Measurements from ENCODE around the gene COL25A1.

Gene COL25A1

DNA sequence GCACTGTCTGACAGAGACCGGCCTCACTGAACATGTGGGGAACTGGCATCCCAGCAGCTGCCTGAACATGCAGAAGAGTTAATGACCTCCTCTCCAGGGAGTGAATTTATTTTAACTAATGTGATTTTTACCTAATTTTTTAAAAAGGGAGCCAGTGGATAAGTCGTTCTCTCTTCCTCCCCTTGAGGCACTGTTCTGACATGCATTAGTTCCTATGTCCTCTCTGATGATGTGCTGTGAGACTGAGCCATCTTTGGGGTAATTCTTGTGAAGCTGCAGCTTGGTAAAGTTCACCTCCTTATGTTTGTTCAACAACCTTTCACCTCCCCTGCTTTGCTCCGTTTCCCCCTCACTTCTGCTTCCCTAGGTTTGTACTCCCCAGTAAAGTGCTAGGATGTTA is 139.7 kb downstream of the COL25A1 start:
- H3K27me3 ChIP-seq (ENCODE audit: control insufficient read depth, insufficient read depth, low read length) = no peaks in the 10 kb centered on the region
- no peaks in the 10 kb centered on the region for H3K9me3 ChIP-seq (ENCODE audit: control insufficient read depth, insufficient read depth, low read length)
- H3K4me3 ChIP-seq (ENCODE audit: low read depth, low read length) = no peak overlapping the region
- H3K4me1 ChIP-seq (ENCODE audit: control insufficient read depth, insufficient read depth, low read length) = peaks cover 3% of the 10 kb centered on the region
- no peak overlapping the region for H3K9ac ChIP-seq (ENCODE audit: low read depth, low read length)
- no peaks in the 10 kb centered on the region for H3K36me3 ChIP-seq (ENCODE audit: control insufficient read depth, insufficient read depth, low read length)

DNA sequence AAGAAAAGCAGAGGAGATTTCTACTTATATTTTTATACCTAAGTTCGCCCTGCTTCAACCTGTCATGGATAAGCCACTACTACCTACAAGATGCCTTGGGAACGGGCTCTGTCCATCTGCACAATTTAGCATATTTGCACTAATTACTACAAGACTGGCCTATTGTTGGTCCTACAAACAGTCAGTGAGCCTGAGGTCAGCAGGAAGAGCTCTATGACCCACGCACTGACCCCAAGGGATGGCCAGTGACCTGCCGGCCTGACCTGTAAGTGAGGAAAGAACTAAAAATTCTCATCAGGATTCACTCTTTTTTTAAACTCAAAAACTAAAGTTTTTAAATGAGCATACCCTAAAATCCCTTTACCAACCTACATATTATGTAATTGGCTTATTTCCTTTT is 142.0 kb downstream of the COL25A1 start:
- Histone ChIP-seq H3K9ac (ENCODE audit: low read depth, low read length) (no peak overlapping the region), H3K27me3 (ENCODE audit: control insufficient read depth, insufficient read depth, low read length) (no peaks in the 10 kb centered on the region), H3K4me3 (ENCODE audit: low read depth, low read length) (no peak overlapping the region), H3K4me1 (ENCODE audit: control insufficient read depth, insufficient read depth, low read length) (peaks cover 3% of the 10 kb centered on the region), H3K9me3 (ENCODE audit: control insufficient read depth, insufficient read depth, low read length) (no peaks in the 10 kb centered on the region), H3K36me3 (ENCODE audit: control insufficient read depth, insufficient read depth, low read length) (no peaks in the 10 kb centered on the region)

DNA sequence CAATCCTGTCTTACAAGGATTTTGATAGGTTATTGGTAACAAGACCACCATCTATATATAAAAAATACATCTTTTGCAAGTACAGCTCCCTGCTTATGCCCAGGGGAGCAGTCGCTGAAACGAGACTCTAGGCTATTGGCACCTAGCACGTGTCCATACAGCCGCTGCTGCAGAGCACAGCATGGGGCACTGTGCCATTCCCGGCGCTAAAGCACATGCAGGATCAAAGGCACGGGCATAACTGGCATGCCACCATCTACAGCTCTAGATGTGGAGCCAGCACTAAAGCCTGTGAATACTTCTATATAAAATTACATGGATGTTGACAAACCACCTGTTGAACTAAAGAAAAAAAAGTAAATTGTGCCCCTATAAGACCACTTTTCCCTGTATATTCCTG is 144.8 kb downstream of the COL25A1 start:
- H3K4me1 ChIP-seq (ENCODE audit: control insufficient read depth, insufficient read depth, low read length) = no peaks in the 10 kb centered on the region
- no peaks in the 10 kb centered on the region for H3K9me3 ChIP-seq (ENCODE audit: control insufficient read depth, insufficient read depth, low read length)
- no peaks in the 10 kb centered on the region for H3K36me3 ChIP-seq (ENCODE audit: control insufficient read depth, insufficient read depth, low read length)
- H3K4me3 ChIP-seq (ENCODE audit: low read depth, low read length) = no peak overlapping the region
- H3K27me3 ChIP-seq (ENCODE audit: control insufficient read depth, insufficient read depth, low read length) = no peaks in the 10 kb centered on the region
- H3K9ac ChIP-seq (ENCODE audit: low read depth, low read length) = no peak overlapping the region

DNA sequence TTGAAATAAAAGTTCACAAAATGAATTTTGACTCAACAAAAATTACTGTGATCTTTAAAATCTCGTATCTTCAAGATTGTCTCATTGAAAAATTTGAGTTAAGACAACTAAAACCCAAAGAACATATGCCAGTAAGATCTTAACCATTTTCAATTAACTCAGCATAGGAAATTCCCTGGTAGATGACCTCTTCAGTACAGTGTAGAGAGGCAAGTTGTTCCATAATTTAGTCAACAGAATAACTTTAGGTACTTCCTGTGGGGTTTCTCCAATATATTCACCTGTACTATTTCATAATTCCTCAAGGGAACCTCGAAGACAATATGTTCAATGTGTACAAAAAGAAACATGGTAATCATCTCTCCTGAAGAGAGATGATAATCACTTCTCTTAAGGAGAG is 145.3 kb downstream of the COL25A1 start:
- H3K36me3 ChIP-seq (ENCODE audit: control insufficient read depth, insufficient read depth, low read length) = no peaks in the 10 kb centered on the region
- no peaks in the 10 kb centered on the region for H3K4me1 ChIP-seq (ENCODE audit: control insufficient read depth, insufficient read depth, low read length)
- no peaks in the 10 kb centered on the region for H3K9me3 ChIP-seq (ENCODE audit: control insufficient read depth, insufficient read depth, low read length)
- no peaks in the 10 kb centered on the region for H3K27me3 ChIP-seq (ENCODE audit: control insufficient read depth, insufficient read depth, low read length)
- H3K9ac ChIP-seq (ENCODE audit: low read depth, low read length) = no peak overlapping the region
- H3K4me3 ChIP-seq (ENCODE audit: low read depth, low read length) = no peak overlapping the region

DNA sequence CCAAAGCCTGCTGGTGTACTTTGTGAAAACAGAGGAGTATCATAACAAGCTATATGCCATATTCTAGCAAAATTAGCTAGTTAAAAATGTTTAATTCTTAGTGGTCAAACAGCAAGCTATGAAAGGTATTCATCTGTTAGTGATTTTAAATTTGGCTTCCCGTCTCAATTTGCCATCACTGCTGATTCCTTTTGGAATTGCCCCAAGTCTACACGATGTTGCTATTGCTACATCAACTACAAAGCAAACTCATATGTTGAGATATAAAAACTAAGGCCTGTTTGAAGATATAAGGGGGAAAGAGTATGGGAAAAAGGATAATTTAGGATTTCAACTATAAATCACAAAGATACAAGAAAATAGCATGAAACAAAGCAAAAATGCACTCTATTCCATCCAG is 146.1 kb downstream of the COL25A1 start:
- Histone ChIP-seq H3K36me3 (ENCODE audit: control insufficient read depth, insufficient read depth, low read length) (no peaks in the 10 kb centered on the region), H3K4me3 (ENCODE audit: low read depth, low read length) (no peak overlapping the region), H3K27me3 (ENCODE audit: control insufficient read depth, insufficient read depth, low read length) (no peaks in the 10 kb centered on the region)

DNA sequence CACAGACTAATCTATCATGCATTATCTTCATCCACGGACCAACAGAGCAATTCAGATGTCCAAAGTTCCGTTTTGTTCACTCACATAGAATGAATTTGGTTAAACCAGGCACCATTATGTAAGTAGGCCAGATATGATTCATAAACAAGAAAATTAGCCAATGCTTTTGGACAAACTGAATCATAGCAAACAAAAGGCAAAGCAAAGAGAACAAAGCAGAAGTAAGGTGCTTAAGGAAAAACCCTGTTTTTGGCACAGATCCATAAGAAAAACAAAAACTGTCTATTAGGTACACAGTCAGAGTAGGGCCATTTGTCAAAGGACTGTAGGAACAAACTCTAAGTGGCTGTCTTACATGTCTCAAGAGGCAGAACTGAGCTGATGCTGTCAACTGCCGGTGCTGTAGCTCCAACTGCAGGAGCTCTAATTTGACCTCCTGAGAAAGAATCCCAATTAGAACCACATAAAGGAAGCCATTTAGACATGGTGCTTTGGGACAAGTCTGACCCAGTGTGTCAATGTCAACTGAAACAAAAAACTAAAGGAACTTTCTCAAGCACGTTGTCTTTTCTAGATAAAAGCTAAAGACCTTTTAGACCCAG is 146.7 kb downstream of the COL25A1 start:
- H3K27me3 ChIP-seq (ENCODE audit: control insufficient read depth, insufficient read depth, low read length) = no peaks in the 10 kb centered on the region
- H3K9me3 ChIP-seq (ENCODE audit: control insufficient read depth, insufficient read depth, low read length) = no peaks in the 10 kb centered on the region
- no peaks in the 10 kb centered on the region for H3K4me1 ChIP-seq (ENCODE audit: control insufficient read depth, insufficient read depth, low read length)
- H3K4me3 ChIP-seq (ENCODE audit: low read depth, low read length) = no peak overlapping the region
- no peak overlapping the region for H3K9ac ChIP-seq (ENCODE audit: low read depth, low read length)
- no peaks in the 10 kb centered on the region for H3K36me3 ChIP-seq (ENCODE audit: control insufficient read depth, insufficient read depth, low read length)

More for the DNA sequence above, 146.1 kb downstream of the COL25A1 start:
- Histone ChIP-seq H3K9ac (ENCODE audit: low read depth, low read length) (no peak overlapping the region), H3K4me1 (ENCODE audit: control insufficient read depth, insufficient read depth, low read length) (no peaks in the 10 kb centered on the region), H3K9me3 (ENCODE audit: control insufficient read depth, insufficient read depth, low read length) (no peaks in the 10 kb centered on the region)

DNA sequence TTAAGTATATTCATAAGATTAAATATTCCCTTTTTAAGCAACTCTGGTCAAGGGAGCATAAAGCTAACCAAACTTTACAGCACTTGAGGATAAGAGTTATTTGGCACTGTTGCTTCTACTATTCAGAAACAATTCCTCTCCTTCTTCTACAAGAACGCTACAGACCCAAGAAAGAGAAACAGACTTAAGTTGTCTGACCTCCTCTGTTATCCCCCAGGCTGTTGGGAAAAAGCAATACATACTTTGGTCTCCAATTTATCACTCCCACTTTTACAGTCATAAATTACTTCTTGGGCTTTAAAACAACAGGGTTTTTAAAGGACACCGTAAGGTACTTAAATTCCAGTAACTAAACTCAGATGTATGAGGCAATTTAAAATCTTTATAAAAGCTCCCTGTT is 147.4 kb downstream of the COL25A1 start:
- no peaks in the 10 kb centered on the region for H3K9me3 ChIP-seq (ENCODE audit: control insufficient read depth, insufficient read depth, low read length)
- H3K27me3 ChIP-seq (ENCODE audit: control insufficient read depth, insufficient read depth, low read length) = no peaks in the 10 kb centered on the region
- H3K4me3 ChIP-seq (ENCODE audit: low read depth, low read length) = no peak overlapping the region
- no peak overlapping the region for H3K9ac ChIP-seq (ENCODE audit: low read depth, low read length)
- H3K36me3 ChIP-seq (ENCODE audit: control insufficient read depth, insufficient read depth, low read length) = no peaks in the 10 kb centered on the region
- no peaks in the 10 kb centered on the region for H3K4me1 ChIP-seq (ENCODE audit: control insufficient read depth, insufficient read depth, low read length)

DNA sequence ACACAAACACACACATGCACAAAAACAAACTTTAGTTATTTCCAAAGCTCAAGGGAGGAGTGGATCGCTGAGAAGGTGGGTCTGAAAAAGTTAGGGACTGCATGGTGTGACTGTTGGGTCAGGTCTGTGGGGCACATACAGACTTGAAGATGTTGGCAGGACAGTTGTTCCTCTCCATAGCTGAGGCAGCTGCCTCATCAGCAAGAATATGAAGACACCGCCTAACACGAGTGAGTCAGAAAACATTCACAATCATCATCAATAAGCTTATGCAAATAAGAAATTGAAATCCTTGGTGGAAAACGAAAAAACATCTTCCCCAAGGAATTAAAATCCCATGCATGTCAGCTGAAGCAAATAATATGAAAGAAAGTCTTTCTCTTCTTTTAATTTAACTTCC is 148.0 kb downstream of the COL25A1 start:
- Histone ChIP-seq H3K4me1 (ENCODE audit: control insufficient read depth, insufficient read depth, low read length) (no peaks in the 10 kb centered on the region), H3K4me3 (ENCODE audit: low read depth, low read length) (no peak overlapping the region), H3K27me3 (ENCODE audit: control insufficient read depth, insufficient read depth, low read length) (no peaks in the 10 kb centered on the region), H3K36me3 (ENCODE audit: control insufficient read depth, insufficient read depth, low read length) (no peaks in the 10 kb centered on the region), H3K9ac (ENCODE audit: low read depth, low read length) (no peak overlapping the region), H3K9me3 (ENCODE audit: control insufficient read depth, insufficient read depth, low read length) (no peaks in the 10 kb centered on the region)

DNA sequence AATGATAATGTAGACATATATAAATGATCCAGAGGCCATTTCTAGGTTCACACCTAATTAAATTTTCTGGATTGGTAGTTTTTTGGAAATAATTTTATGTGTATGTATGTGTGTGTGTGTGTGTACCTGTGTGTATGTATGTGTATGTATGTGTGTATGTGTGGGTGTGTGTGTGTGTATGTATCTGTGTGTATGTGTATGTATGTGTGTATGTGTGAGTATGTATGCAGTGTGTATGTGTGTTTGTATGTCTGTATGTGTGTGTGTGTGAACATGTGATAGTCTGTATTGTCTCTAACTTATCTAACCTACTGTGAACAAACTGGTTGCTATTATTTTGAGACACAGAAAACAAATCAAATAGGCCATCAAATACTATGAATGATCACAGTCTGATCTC is 152.6 kb downstream of the COL25A1 start:
- H3K9ac ChIP-seq (ENCODE audit: low read depth, low read length) = no peak overlapping the region
- peaks cover 7% of the 10 kb centered on the region for H3K4me1 ChIP-seq (ENCODE audit: control insufficient read depth, insufficient read depth, low read length)
- no peak overlapping the region for H3K4me3 ChIP-seq (ENCODE audit: low read depth, low read length)
- no peaks in the 10 kb centered on the region for H3K36me3 ChIP-seq (ENCODE audit: control insufficient read depth, insufficient read depth, low read length)
- no peaks in the 10 kb centered on the region for H3K9me3 ChIP-seq (ENCODE audit: control insufficient read depth, insufficient read depth, low read length)
- no peaks in the 10 kb centered on the region for H3K27me3 ChIP-seq (ENCODE audit: control insufficient read depth, insufficient read depth, low read length)

DNA sequence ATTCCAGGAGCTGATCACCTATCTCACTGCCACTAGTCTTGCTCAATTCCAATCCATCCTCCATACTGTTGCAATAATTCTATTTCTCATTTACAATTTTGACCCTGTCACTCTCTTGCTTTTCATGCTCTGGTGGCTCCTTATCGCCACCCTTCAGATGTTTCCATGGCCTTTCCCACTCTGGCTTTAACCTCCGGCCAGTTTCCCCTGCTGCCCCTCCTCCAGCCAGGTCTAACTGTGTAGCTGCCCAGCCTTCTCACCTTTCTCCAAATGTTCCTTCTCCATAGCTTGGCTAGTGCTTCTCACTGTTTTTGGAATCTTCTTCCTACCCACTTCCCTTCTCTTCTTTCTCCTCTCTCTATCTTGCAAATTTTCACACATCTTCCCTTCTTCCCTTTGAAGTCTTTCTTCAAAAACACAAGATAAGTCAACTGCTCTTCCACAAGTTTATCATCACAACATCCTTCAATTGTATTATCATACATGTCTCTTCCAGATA is 153.8 kb downstream of the COL25A1 start:
- no peaks in the 10 kb centered on the region for H3K27me3 ChIP-seq (ENCODE audit: control insufficient read depth, insufficient read depth, low read length)
- peaks cover 7% of the 10 kb centered on the region for H3K4me1 ChIP-seq (ENCODE audit: control insufficient read depth, insufficient read depth, low read length)
- H3K9ac ChIP-seq (ENCODE audit: low read depth, low read length) = no peak overlapping the region
- no peaks in the 10 kb centered on the region for H3K9me3 ChIP-seq (ENCODE audit: control insufficient read depth, insufficient read depth, low read length)
- no peak overlapping the region for H3K4me3 ChIP-seq (ENCODE audit: low read depth, low read length)
- no peaks in the 10 kb centered on the region for H3K36me3 ChIP-seq (ENCODE audit: control insufficient read depth, insufficient read depth, low read length)

DNA sequence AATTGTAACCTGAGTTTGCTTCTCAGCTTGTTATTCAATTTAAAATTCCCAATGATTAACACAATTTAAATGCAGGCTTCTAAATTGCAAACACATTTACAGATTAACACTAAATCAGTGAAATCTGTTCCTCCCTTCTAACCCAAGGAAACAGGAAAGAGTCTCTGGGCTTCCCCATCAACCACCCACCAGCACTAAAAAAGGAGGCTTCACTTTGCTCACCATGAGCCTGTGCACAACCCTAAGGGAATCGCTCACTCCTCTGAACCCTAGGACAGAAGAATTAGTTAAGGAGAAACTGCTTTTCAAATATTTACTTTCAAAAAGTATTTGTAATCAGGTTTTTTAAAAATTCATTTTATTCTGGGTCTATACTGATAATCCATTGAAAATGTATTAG is 155.3 kb downstream of the COL25A1 start:
- Histone ChIP-seq H3K36me3 (ENCODE audit: control insufficient read depth, insufficient read depth, low read length) (no peaks in the 10 kb centered on the region), H3K9ac (ENCODE audit: low read depth, low read length) (no peak overlapping the region), H3K4me3 (ENCODE audit: low read depth, low read length) (no peak overlapping the region), H3K27me3 (ENCODE audit: control insufficient read depth, insufficient read depth, low read length) (no peaks in the 10 kb centered on the region), H3K4me1 (ENCODE audit: control insufficient read depth, insufficient read depth, low read length) (peaks cover 7% of the 10 kb centered on the region), H3K9me3 (ENCODE audit: control insufficient read depth, insufficient read depth, low read length) (no peaks in the 10 kb centered on the region)

DNA sequence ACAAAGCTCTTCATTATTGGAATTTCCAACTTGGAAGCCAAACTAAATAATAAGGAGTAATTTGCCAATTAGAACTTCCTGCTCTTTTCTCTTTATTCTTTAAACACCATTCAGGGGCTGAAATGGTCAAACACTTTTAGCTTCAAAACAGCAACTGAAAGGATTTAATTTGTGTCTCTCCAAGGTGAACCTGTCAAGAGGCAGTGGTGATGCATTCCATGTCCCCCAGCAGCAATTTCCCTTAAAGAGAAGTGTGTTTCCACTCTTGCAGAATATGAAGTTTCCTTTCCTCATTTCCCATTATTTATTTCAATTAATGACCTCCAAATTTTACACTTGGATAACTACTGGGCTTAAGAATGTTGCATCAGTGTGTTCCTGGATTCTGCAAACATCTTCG is 156.0 kb downstream of the COL25A1 start:
- no peak overlapping the region for H3K9ac ChIP-seq (ENCODE audit: low read depth, low read length)
- H3K27me3 ChIP-seq (ENCODE audit: control insufficient read depth, insufficient read depth, low read length) = no peaks in the 10 kb centered on the region
- H3K9me3 ChIP-seq (ENCODE audit: control insufficient read depth, insufficient read depth, low read length) = no peaks in the 10 kb centered on the region
- no peak overlapping the region for H3K4me3 ChIP-seq (ENCODE audit: low read depth, low read length)
- no peaks in the 10 kb centered on the region for H3K36me3 ChIP-seq (ENCODE audit: control insufficient read depth, insufficient read depth, low read length)
- peaks cover 7% of the 10 kb centered on the region for H3K4me1 ChIP-seq (ENCODE audit: control insufficient read depth, insufficient read depth, low read length)

Measured in iPS-15b (cell line).